ENCODE data around the gene BRF1. TPM values are rescaled to one million over a fixed set of nuclear protein-coding genes. Genes with fewer than 3 reads are reported as not detected.
A peak's percentile ranks its signal among the peaks of the same experiment; 100 is the strongest.

BRF1 gene
- total and polyA plus RNA-seq, 5 donors = 17.9 to 21.1 (median 18.2) TPM

- ATAC-seq (no peak), DNase-seq (peak in 2 of 3 donors; percentile 4 to 31)
- intact Hi-C loops (cut with DNase I) = no loop called here
- Histone ChIP-seq H3K4me3 (ENCODE audit: low read length) (no peak overlapping the region), H3K27me3 (ENCODE audit: control insufficient read depth, insufficient read depth) (no peaks in the 10 kb centered on the region), H3K27ac (ENCODE audit: low read length) (no peak overlapping the region), H3K9me3 (ENCODE audit: control insufficient read depth, low read length) (no peaks in the 10 kb centered on the region), H3K4me1 (ENCODE audit: control insufficient read depth, insufficient read depth, low read length) (no peaks in the 10 kb centered on the region)
- WGBS = 90% methylated on average over 11 of the region's 11 CpGs
Observed at GRCh38 chr14:105224845-105225570, 75.8 kb downstream of the BRF1 start.

- DNase-seq (peak in 2 of 3 donors; percentile 7 to 10), ATAC-seq (no peak)
- Histone ChIP-seq H3K9me3 (ENCODE audit: control insufficient read depth, low read length) (no peaks in the 10 kb centered on the region), H3K4me1 (ENCODE audit: control insufficient read depth, insufficient read depth, low read length) (no peaks in the 10 kb centered on the region), H3K27me3 (ENCODE audit: control insufficient read depth, insufficient read depth) (no peaks in the 10 kb centered on the region), H3K27ac (ENCODE audit: low read length) (no peak overlapping the region), H3K4me3 (ENCODE audit: low read length) (no peak overlapping the region)
- WGBS = 92% methylated on average over 15 of the region's 15 CpGs
- intact Hi-C loops (cut with DNase I) = no loop called here
Observed at GRCh38 chr14:105223770-105224544, 76.8 kb downstream of the BRF1 start.

DNA sequence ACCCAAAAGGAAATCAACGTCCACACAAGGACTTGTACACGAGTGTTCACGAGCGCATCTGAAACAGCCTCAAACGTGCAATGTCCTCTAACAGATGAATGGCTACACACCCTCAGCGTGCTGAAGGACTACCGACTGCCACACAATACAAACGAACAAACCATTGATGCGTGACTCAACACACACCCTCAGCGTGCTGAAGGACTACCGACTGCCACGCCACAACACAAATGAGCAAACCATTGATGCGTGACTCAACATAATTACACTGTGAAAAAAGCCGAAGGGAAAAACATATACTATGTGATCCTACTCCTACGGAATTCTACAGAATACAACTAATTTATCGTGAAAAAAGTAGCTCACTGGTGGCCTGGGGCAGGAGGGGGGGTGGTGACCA, 77.5 kb downstream of the BRF1 start:
- 96% methylated on average over 16 of the region's 16 CpGs for WGBS
- Histone ChIP-seq H3K9me3 (ENCODE audit: control insufficient read depth, low read length) (no peaks in the 10 kb centered on the region), H3K4me3 (ENCODE audit: low read length) (no peak overlapping the region), H3K4me1 (ENCODE audit: control insufficient read depth, insufficient read depth, low read length) (no peaks in the 10 kb centered on the region), H3K27me3 (ENCODE audit: control insufficient read depth, insufficient read depth) (no peaks in the 10 kb centered on the region), H3K27ac (ENCODE audit: low read length) (no peak overlapping the region)
- intact Hi-C loops (cut with DNase I) = no loop called here
- peak in 1 of 3 donors; percentile 14 for DNase-seq
- no peak for ATAC-seq

DNA sequence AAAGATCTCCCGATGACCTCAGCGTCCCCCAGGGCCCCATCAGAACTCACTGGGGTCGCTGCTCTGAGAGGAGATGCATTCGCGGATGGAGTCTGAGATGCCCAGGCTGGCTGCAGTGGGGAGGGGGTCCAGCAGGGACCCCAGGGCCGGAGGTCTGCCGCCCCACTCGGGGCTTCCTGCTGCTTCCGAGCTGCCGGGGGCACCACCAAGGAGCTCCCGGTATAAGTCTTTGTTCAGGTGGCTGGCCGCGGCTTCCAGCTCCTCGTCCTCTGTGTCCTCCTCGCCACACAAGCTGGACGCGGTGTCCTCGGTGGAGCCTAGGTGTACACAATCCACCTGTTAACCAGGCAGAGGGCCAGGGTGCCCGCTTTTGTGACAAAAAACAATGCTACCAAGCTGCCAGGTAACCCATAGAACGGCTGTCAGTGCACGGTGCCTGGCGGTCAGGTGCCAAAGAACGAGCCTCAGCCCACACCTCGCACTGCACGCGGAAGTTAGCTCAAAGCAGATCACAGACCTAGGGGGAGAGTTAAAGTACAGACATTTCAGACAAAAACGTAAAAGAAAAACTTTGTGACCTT, 79.1 kb downstream of the BRF1 start:
- DNase-seq = peak in 2 of 3 donors; percentile 35 to 42
- no peaks in the 10 kb centered on the region for H3K27me3 ChIP-seq (ENCODE audit: control insufficient read depth, insufficient read depth)
- ATAC-seq = no peak
- no peaks in the 10 kb centered on the region for H3K9me3 ChIP-seq (ENCODE audit: control insufficient read depth, low read length)
- WGBS = 94% methylated on average over 27 of the region's 27 CpGs
- no peak overlapping the region for H3K4me3 ChIP-seq (ENCODE audit: low read length)
- intact Hi-C loops (cut with DNase I) = no loop called here
- H3K27ac ChIP-seq (ENCODE audit: low read length) = no peak overlapping the region
- no peaks in the 10 kb centered on the region for H3K4me1 ChIP-seq (ENCODE audit: control insufficient read depth, insufficient read depth, low read length)

DNA sequence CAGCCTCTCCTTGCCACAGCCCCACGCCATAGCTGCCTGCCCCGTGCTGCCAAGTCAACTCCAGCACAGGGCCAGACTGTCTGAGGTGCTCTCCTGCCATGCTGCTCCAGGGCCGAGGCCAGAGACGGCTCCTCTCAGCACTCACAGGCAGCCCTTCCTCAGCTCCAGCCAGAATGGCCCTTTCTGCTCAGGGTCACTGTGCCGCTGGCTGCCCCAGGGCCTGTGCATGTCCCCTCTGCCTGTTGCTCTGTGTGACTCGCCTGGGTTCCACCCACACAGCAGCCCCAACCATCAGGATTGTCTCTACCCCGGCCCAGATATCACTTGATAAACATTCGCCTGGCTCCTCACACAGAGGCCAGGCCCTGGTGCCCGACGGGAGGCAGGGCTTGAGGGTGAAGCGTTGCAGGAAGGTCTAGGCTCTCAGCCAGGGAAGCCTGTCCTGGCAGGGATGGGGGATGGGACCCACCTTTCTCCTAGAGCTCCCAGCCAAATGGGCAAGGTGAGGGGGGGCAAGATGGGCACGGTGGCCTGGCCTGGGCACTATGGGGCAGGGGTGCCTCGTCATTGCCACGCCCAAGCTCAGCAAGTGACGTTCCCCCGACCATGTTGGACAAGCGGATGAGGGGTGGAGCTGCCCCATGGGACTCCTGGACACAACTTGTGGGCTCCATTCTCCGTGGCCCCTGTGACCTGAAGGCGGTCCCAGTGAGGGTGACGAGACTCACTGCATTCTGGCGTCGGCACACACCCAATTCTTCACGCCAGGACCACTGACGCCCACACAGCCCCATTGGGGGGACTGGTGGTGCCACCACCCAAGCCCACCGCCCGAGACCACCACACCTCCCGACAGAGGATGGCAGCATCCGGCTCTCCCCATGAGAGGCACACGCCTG, 79.9 kb downstream of the BRF1 start:
- ATAC-seq = peak; percentile 40 to 53
- peak; percentile 22 to 65 (median 56) for DNase-seq
- WGBS = 81% methylated on average over 29 of the region's 29 CpGs

GRCh38 chr14:105219753-105220152, 81.0 kb downstream of the BRF1 start:
- no peak for DNase-seq
- no peak overlapping the region for H3K27ac ChIP-seq (ENCODE audit: low read length)
- no peak for ATAC-seq
- no peak overlapping the region for H3K4me3 ChIP-seq (ENCODE audit: low read length)
- 93% methylated on average over 17 of the region's 17 CpGs for WGBS
- H3K27me3 ChIP-seq (ENCODE audit: control insufficient read depth, insufficient read depth) = no peaks in the 10 kb centered on the region
- H3K9me3 ChIP-seq (ENCODE audit: control insufficient read depth, low read length) = no peaks in the 10 kb centered on the region
- intact Hi-C loops (cut with DNase I) = no loop called here
- H3K4me1 ChIP-seq (ENCODE audit: control insufficient read depth, insufficient read depth, low read length) = no peaks in the 10 kb centered on the region

More for the DNA sequence above, 79.9 kb downstream of the BRF1 start:
- no peak overlapping the region for H3K27ac ChIP-seq (ENCODE audit: low read length)
- no peak overlapping the region for H3K4me3 ChIP-seq (ENCODE audit: low read length)
- no peaks in the 10 kb centered on the region for H3K4me1 ChIP-seq (ENCODE audit: control insufficient read depth, insufficient read depth, low read length)
- no peaks in the 10 kb centered on the region for H3K27me3 ChIP-seq (ENCODE audit: control insufficient read depth, insufficient read depth)
- H3K9me3 ChIP-seq (ENCODE audit: control insufficient read depth, low read length) = no peaks in the 10 kb centered on the region
- intact Hi-C loops (cut with DNase I) = no loop called here

- ATAC-seq = no peak
- intact Hi-C loops (cut with DNase I) = no loop called here
Observed at GRCh38 chr14:105219043-105219612, 81.7 kb downstream of the BRF1 start.

GRCh38 chr14:105218611-105219010, 82.2 kb downstream of the BRF1 start:
- Histone ChIP-seq H3K4me3 (ENCODE audit: low read length) (no peak overlapping the region), H3K4me1 (ENCODE audit: control insufficient read depth, insufficient read depth, low read length) (no peaks in the 10 kb centered on the region), H3K9me3 (ENCODE audit: control insufficient read depth, low read length) (no peaks in the 10 kb centered on the region), H3K27me3 (ENCODE audit: control insufficient read depth, insufficient read depth) (no peaks in the 10 kb centered on the region), H3K27ac (ENCODE audit: low read length) (no peak overlapping the region)
- ATAC-seq = no peak
- intact Hi-C loops (cut with DNase I) = no loop called here
- DNase-seq = no peak
- WGBS = 94% methylated on average over 19 of the region's 19 CpGs

More at GRCh38 chr14:105219043-105219612, 81.7 kb downstream of the BRF1 start:
- H3K27ac ChIP-seq (ENCODE audit: low read length) = no peak overlapping the region
- H3K9me3 ChIP-seq (ENCODE audit: control insufficient read depth, low read length) = no peaks in the 10 kb centered on the region
- 91% methylated on average over 29 of the region's 29 CpGs for WGBS
- H3K27me3 ChIP-seq (ENCODE audit: control insufficient read depth, insufficient read depth) = no peaks in the 10 kb centered on the region
- no peak overlapping the region for H3K4me3 ChIP-seq (ENCODE audit: low read length)
- H3K4me1 ChIP-seq (ENCODE audit: control insufficient read depth, insufficient read depth, low read length) = no peaks in the 10 kb centered on the region
- peak in 1 of 3 donors; percentile 34 for DNase-seq

DNA sequence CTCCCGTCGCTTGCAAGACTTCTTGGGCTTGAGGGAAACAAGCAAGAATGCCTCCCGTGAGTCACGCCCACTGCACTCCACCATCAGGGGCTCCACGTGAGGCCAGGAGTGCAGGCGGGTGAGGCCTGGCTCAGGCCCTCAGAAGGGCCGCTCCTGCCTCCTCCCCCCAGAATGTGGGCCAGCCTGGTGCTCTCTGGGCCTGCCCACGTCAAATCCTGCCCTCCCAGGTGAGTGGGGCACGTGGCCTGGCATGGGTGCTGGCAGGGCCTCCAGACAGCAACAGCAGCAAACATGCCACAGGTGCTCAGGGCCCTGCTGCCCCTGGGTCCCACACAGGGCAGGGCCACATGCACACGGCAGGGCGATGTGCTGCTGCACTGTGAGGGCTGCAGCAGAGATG, 83.0 kb downstream of the BRF1 start:
- no peaks in the 10 kb centered on the region for H3K27me3 ChIP-seq (ENCODE audit: control insufficient read depth, insufficient read depth)
- ATAC-seq = no peak
- no peak for DNase-seq
- intact Hi-C loops (cut with DNase I) = no loop called here
- 92% methylated on average over 11 of the region's 11 CpGs for WGBS
- no peak overlapping the region for H3K4me3 ChIP-seq (ENCODE audit: low read length)
- no peaks in the 10 kb centered on the region for H3K9me3 ChIP-seq (ENCODE audit: control insufficient read depth, low read length)
- H3K27ac ChIP-seq (ENCODE audit: low read length) = no peak overlapping the region
- no peaks in the 10 kb centered on the region for H3K4me1 ChIP-seq (ENCODE audit: control insufficient read depth, insufficient read depth, low read length)

- 92% methylated on average over 30 of the region's 30 CpGs for WGBS
- intact Hi-C loops (cut with DNase I) = no loop called here
- no peak for DNase-seq
Observed at GRCh38 chr14:105216490-105217247, 84.1 kb downstream of the BRF1 start.

More at GRCh38 chr14:105216490-105217247, 84.1 kb downstream of the BRF1 start:
- H3K27ac ChIP-seq (ENCODE audit: low read length) = no peak overlapping the region
- ATAC-seq = no peak
- H3K4me3 ChIP-seq (ENCODE audit: low read length) = no peak overlapping the region
- H3K4me1 ChIP-seq (ENCODE audit: control insufficient read depth, insufficient read depth, low read length) = no peaks in the 10 kb centered on the region
- H3K27me3 ChIP-seq (ENCODE audit: control insufficient read depth, insufficient read depth) = no peaks in the 10 kb centered on the region
- H3K9me3 ChIP-seq (ENCODE audit: control insufficient read depth, low read length) = no peaks in the 10 kb centered on the region

Data from right cardiac atrium (tissue), 5 donors.